GM19099 (cell line): Measurements from ENCODE around the gene C11orf54.
A peak's percentile ranks its signal among the peaks of the same experiment; 100 is the strongest.

Experiments used
- POLR2A ChIP-seq: IDR thresholded peaks from 3 replicates; pipeline ENCODE4 v1.6.1; 2011; ENCODE audit warnings: low read depth; ENCODE audit not compliant: insufficient read length; ENCODE audit errors: extremely low read depth

Gene C11orf54

DNA sequence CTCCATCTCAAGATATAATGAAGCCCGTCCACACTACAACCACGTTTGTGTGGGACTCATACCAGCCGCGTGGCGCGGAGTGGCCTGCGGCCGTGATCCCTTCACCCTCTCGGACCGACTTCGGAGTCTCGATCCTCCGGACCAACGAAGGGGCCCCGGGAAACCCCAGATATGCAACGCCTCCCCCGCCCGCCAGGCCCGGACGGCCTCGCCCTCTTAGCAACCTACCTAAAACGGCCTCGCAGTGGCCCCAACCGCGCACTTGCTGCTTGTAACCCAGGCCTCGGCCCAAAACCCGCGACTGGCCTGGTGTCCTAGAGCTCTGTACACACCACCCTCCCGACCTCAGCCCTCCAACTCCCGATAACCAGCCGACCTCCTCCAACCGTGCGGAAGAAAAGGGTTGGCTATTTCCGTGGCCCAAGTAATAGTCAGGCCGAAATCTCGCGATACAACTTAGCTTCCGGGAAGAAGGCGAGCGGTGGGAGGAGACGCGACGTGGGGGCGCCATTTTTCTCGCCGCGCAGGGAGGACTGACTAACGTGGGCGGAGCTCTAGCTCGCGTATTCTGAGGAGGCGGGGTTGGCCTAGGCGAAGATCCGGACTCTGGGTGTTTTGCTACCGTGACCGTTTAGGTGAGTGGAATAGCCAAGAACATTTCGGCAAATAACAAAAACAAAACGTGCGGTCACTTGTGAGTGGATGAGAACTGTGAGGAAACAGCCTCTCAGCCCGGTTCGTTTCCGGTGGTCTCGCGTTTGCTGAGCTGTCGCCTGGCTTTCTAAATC is at the start of gene C11orf54, which contains the start of gene TAF1D:
C11orf54 (plus strand) TSS at position 579 of the 788 bp plus-strand sequence. CDS start 5,722 bp downstream, outside the sequence.
TAF1D (minus strand) TSS at position 402 of the 788 bp plus-strand sequence. CDS start 2,191 bp downstream, outside the sequence.
- peak; percentile 99 for TF ChIP-seq POLR2A

DNA sequence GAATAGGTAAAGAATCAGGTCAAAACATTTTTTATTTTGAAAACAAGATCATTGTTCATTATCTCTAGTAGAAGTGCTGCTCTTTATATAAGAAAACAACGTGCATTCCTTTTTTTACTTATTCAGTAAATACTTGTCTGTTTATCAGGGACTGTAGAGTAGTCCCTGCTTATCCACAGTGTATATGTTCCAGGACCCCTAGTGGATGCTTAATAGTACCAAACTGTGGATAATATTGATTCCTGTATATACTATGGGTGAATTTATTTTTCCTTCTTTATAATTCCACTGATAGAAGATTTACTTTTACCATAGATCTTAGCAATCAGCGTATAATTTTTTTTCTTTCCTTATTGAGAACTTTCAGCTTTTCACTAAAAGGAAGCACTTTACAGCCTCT is 47.4 kb upstream of the C11orf54 start:
- TF ChIP-seq POLR2A, result no peak

DNA sequence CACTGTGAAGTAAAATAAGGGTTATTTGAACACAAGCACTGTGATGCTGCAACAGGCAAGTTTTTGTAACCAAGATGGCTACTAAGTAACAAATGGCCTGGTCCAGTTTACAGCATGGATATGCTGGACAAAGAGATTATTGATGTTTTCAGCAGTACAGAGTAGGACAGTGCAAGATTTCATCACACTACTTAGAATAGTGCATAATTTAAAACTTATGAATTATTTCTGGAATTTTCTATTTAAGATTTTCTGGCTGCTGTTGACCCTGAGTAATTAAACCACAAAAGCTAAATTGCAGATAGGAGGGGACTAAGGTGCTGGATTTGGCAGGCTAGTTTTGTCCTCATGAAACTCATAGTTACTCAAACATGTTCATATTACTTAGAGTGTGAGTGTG is 46.9 kb upstream of the C11orf54 start:
- no peak for TF ChIP-seq POLR2A

DNA sequence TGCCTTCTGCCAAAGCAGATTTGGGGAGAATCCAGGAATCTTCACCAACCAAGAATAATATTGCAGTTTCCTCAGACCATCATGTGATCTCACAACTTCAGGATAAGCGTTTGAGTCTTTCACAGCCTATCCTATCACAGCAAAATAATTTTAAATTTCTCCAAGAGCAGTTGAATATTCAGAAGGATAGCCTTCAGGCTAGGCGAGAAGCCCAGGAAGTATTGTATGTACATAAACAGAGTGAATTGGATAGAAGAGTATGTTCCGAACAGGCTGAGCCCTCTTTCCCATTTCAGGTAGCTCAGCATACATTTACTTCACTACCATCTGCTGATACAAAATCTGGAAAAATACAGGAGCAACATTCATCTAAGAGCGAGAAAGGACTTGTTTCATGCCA is 43.9 kb upstream of the C11orf54 start:
- no peak for TF ChIP-seq POLR2A

GRCh38 chr11:93700830-93701229 is 40.6 kb upstream of the C11orf54 start:
- no peak for TF ChIP-seq POLR2A

- no peak for TF ChIP-seq POLR2A
Observed at GRCh38 chr11:93704237-93704636, 37.2 kb upstream of the C11orf54 start.

DNA sequence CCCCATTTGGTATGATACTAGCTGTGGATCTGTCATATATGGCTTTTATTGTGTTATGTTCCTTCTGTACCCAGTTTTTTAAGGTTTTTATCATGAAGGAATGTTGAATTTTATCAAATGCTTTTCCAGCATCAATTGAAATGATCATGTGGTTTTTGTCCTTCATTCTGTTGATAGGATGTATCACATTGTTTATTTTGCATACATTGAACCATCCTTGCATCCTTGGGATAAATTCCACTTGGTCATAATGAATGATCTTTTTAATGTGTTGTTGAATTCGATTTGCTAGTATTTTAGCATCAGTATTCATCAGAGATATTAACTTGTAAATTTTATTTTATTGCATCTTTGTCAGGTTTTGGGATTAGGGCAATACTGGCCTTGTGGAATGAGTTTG is 31.2 kb upstream of the C11orf54 start:
- TF ChIP-seq POLR2A, result no peak

DNA sequence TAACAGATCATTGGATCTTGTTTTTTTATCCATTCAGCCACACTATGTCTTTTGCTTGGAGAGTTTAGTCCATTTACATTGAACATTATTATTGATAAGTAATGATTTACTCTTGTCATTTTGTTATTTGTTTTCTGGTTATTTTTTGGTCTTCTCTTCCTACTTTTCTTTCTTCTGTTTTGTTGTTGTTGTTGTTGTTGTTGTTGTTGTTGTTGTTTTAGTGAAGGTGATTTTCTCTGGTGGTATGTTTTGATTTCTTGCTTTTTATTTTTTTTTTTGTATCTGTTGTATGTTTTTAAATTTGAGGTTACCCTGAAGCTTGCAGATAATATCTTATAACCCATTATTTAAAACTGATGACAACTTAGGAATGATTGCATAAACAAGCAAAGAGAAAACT is 28.8 kb upstream of the C11orf54 start:
- no peak for TF ChIP-seq POLR2A

GRCh38 chr11:93715797-93716396 is 25.6 kb upstream of the C11orf54 start:
- no peak for TF ChIP-seq POLR2A

- TF ChIP-seq POLR2A, result no peak
Observed at GRCh38 chr11:93717501-93717900, 24.0 kb upstream of the C11orf54 start.

- no peak for TF ChIP-seq POLR2A
Observed at GRCh38 chr11:93718057-93718563, 23.4 kb upstream of the C11orf54 start.

DNA sequence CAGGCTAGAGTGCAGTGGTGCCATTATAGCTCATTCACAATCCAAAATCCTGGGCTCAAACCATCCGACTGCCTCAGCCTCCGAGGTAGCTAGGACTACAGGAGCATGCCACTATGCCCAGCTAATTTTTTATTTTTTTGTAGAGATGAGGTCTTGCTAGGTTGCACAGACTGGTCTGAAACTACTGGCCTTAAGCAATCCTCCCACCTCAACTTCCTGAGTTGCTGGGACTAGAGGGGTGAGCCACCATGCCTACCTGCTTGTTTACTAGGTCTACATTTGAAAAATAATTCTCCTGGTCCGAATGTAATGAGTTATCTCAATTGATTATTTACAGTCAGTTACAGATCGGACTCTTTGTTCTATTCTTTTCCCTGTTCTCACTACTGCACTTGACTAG is 22.2 kb upstream of the C11orf54 start:
- TF ChIP-seq POLR2A, result no peak

DNA sequence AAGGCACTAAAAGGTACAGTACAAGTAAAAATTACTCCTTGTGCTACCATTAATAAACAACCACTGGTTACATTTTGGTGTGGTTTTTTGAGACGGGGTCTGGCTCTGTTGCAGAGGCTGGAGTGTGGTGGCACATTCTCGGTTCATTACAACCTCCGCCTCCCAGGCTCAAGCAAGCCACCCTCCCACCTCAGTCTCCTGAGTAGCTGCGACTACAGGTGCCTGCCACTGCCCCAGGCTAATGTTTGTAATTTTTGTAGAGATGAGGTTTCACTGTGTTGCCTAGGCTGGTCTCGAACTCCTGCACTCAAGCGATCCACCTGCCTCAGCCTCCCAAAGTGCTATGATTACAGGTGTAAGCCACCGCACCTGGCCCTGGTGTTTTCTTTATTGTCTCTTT is 20.9 kb upstream of the C11orf54 start:
- no peak for TF ChIP-seq POLR2A

DNA sequence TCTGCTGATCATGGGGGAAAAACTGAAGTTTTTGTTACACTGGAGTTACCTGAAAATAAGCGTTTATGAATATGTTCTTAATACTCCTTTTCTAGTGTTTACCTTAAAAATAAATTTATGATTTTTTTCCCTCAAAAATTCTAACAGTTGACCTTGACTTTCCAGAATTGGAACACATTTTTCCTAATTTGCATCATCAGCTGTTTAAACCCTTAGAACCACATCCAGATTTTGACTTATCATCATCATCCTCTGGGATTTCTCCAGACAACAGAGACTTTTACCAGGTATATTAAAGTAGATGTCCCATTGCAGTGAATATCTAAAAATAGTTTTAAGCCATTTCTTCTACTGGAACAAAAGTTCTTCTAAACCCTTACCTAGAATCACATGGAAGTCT is 17.4 kb upstream of the C11orf54 start:
- no peak for TF ChIP-seq POLR2A

GRCh38 chr11:93727985-93728791 is 13.3 kb upstream of the C11orf54 start:
- TF ChIP-seq POLR2A, result peak; percentile 36
